GM19397 (cell line): ENCODE measurements around the gene CNTN4.
"Not testable (repeated sequence)": the region's sequence is repeated elsewhere in the genome, so short reads cannot be mapped to it uniquely, and the experiment has no call there.

Experiments used
- ATAC-seq: cut with Tn5 transposase; IDR thresholded peaks from one replicate; pipeline ENCODE4 v1.9.1; 2021; ENCODE audit warnings: mild to moderate bottlenecking, moderate library complexity; ENCODE audit not compliant: unreplicated experiment

The CNTN4 gene

GRCh38 chr3:2098398-2099027, at the start of gene CNTN4:
Gene CNTN4, plus strand, starts transcription at chr3:2098866.
- ATAC-seq, result no peak

- ATAC-seq, result no peak
Observed at GRCh38 chr3:2061360-2061759, 37.3 kb upstream of the CNTN4 start.

GRCh38 chr3:2071531-2071930, 27.1 kb upstream of the CNTN4 start:
- no peak for ATAC-seq

GRCh38 chr3:2078821-2079220, 19.8 kb upstream of the CNTN4 start:
- no peak for ATAC-seq

GRCh38 chr3:2082871-2083480, 15.7 kb upstream of the CNTN4 start:
- ATAC-seq, result no peak

- not testable (repeated sequence) for ATAC-seq
Observed at GRCh38 chr3:2083558-2083957, 15.1 kb upstream of the CNTN4 start.

GRCh38 chr3:2090095-2090911, 8.4 kb upstream of the CNTN4 start:
- no peak for ATAC-seq

- ATAC-seq, result no peak
Observed at GRCh38 chr3:2092758-2093157, 5.9 kb upstream of the CNTN4 start.

GRCh38 chr3:2094941-2095340, 3.7 kb upstream of the CNTN4 start:
- ATAC-seq, result no peak

GRCh38 chr3:2096216-2096615, 2.5 kb upstream of the CNTN4 start:
- no peak for ATAC-seq

GRCh38 chr3:2097641-2098191, 950 bp upstream of the CNTN4 start:
- no peak for ATAC-seq

- no peak for ATAC-seq
Observed at GRCh38 chr3:2099028-2099671, 484 bp downstream of the CNTN4 start.

- ATAC-seq, result no peak
Observed at GRCh38 chr3:2099779-2100191, 1.1 kb downstream of the CNTN4 start.

GRCh38 chr3:2106438-2106837, 7.8 kb downstream of the CNTN4 start:
- no peak for ATAC-seq

GRCh38 chr3:2110597-2111117, 12.0 kb downstream of the CNTN4 start:
- no peak for ATAC-seq

- no peak for ATAC-seq
Observed at GRCh38 chr3:2114617-2115275, 16.1 kb downstream of the CNTN4 start.

GRCh38 chr3:2130726-2131125, 32.1 kb downstream of the CNTN4 start:
- ATAC-seq, result no peak

GRCh38 chr3:2133146-2133545, 34.5 kb downstream of the CNTN4 start:
- ATAC-seq, result no peak

- ATAC-seq, result no peak
Observed at GRCh38 chr3:2137651-2138050, 39.0 kb downstream of the CNTN4 start.

- ATAC-seq, result no peak
Observed at GRCh38 chr3:2141482-2141881, 42.8 kb downstream of the CNTN4 start.
